Tibial artery (tissue), 4 donors: ENCODE measurements around the gene ZCWPW1.

ENCODE experiments used
- DNase-seq, 2 donors: peaks; one replicate each; pipeline ENCODE4 v3.0.0-alpha.2; 2019
- H3K27ac ChIP-seq, 2 donors: fragments of 200-600 bp; sonication (generic) in 1 of 2; 1 replicate in 1 of 2; 2 replicates in 1 of 2; pipeline ENCODE4 v1.5.1; 2018 to 2019; ENCODE audit warnings: mild to moderate bottlenecking in 1 of 2
- H3K27me3 ChIP-seq, 2 donors: fragments of 200-600 bp; sonication (generic) in 1 of 2; one replicate each; pipeline versions ENCODE4 v1.5.1 to v1.6.0; 2016 to 2019
- H3K36me3 ChIP-seq, 3 donors: fragments of 200-600 bp; sonication (generic) in 2 of 3; one replicate each; pipeline ENCODE4 v1.5.1; 2016 to 2019; ENCODE audit warnings: mild to moderate bottlenecking in 2 of 3
- H3K4me1 ChIP-seq, 4 donors: fragments of 200-600 bp; sonication (generic) in 2 of 4; 1 replicate in 3 of 4; 2 replicates in 1 of 4; pipeline ENCODE4 v1.5.1; 2016 to 2019
- H3K4me3 ChIP-seq, 2 donors: fragments of 200-600 bp; sonication (generic) in 1 of 2; 1 replicate in 1 of 2; 2 replicates in 1 of 2; pipeline ENCODE4 v1.5.1; 2018 to 2019; ENCODE audit warnings: mild to moderate bottlenecking in 2 of 2
- H3K9me3 ChIP-seq, 3 donors: fragments of 200-600 bp; sonication (generic) in 1 of 3; one replicate each; pipeline ENCODE4 v1.5.1; 2016 to 2019
- intact Hi-C: fragments of 100-400 bp; cut with DNase I; formaldehyde crosslinking; loops from one replicate; pipeline ENCODE4 v1.15.0; 2023; ENCODE audit warnings: low total_unique reads
- TF ChIP-seq, protein P1 (sequence below), 2 experiments: fragments of 200-600 bp in 1 of 2; fragments of 450-650 bp in 1 of 2; IDR thresholded peaks; one replicate each; pipeline ENCODE4 v1.5.1; 2017 to 2019; ENCODE audit warnings: antibody characterized with exemption in 2 of 2, mild to moderate bottlenecking in 1 of 2, moderate library complexity in 1 of 2

The ZCWPW1 gene

DNA sequence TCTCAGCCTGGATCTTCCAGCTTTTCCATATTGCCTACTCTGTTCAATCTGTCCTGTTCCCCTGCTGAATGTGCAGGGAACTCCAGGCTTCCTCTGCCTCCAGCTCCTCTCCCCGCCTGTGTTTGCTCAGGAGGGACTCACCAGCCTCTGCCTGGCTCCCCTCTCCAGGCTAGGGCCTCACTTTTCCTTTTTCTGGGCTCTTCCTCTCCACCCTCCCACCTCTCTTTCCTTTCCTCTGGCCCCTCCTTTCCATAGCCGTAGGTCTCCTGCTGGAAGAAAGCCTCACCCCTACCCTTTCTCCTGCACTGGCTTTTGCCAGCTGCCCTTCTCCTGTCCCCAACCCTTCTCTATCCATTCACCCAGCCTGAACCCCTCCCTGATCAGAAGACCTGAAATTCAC is 30.3 kb downstream of the ZCWPW1 start:
- TF ChIP-seq, protein P1, sequence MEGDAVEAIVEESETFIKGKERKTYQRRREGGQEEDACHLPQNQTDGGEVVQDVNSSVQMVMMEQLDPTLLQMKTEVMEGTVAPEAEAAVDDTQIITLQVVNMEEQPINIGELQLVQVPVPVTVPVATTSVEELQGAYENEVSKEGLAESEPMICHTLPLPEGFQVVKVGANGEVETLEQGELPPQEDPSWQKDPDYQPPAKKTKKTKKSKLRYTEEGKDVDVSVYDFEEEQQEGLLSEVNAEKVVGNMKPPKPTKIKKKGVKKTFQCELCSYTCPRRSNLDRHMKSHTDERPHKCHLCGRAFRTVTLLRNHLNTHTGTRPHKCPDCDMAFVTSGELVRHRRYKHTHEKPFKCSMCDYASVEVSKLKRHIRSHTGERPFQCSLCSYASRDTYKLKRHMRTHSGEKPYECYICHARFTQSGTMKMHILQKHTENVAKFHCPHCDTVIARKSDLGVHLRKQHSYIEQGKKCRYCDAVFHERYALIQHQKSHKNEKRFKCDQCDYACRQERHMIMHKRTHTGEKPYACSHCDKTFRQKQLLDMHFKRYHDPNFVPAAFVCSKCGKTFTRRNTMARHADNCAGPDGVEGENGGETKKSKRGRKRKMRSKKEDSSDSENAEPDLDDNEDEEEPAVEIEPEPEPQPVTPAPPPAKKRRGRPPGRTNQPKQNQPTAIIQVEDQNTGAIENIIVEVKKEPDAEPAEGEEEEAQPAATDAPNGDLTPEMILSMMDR (IDR thresholded peaks at IDR 0.05): no peak
- intact Hi-C loops: no loop called here
- DNase-seq: no peak
- H3K4me1 ChIP-seq: no peaks in the 10 kb centered on the region
- no peak overlapping the region for H3K27ac ChIP-seq
- H3K9me3 ChIP-seq: peaks cover 0 to 4% (median 0%) of the 10 kb centered on the region in 3 donors
- H3K27me3 ChIP-seq: peaks cover 0 to 3% of the 10 kb centered on the region in 2 donors
- H3K4me3 ChIP-seq: no peak overlapping the region
- H3K36me3 ChIP-seq: peaks cover 0 to 10% (median 0%) of the 10 kb centered on the region in 3 donors

DNA sequence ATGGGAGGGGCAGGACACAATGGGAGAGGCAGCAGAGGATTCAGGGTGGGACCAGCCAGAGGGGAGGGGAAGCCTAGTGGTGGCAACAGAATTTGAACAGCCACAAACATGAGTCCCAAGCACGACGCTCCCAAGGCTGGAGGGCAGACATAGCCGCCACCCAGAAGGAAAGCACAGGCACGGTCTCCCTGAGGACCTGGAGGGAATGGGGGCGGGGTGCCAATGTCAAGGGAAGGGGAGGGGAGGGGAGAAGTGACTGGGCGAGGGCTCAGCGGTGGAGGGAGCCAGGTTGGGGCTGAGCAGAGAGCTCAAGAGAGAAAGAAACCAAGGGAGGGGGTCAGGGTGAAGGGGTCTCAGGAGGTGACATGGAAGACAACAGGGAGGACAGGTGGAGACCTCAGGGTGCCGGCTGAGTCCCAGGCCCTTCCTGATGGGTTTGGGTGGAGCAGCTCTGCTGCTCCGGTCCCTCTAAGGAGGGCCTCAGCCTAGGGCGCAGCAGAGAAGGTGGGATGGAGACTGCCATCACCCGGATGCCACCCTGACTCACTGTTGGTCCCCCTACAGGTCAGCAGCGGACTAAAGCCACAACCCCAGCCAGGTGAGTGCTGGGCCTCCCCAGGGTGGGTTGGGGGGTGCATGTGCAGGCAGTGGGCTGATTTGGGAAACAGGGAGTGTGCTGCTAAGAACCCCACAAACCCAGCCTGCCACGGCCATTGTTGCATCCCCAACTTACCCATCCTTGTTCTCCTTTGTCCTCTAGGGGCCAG is 31.0 kb downstream of the ZCWPW1 start:
- intact Hi-C loops: no loop called here
- DNase-seq: no peak
- Histone ChIP-seq H3K4me3 (no peak overlapping the region), H3K9me3 (peaks cover 0 to 4% (median 0%) of the 10 kb centered on the region in 3 donors), H3K36me3 (peaks cover 0 to 10% (median 0%) of the 10 kb centered on the region in 3 donors), H3K4me1 (no peaks in the 10 kb centered on the region), H3K27me3 (peaks cover 0 to 3% of the 10 kb centered on the region in 2 donors), H3K27ac (no peak overlapping the region)
- TF ChIP-seq, protein P1 (IDR thresholded peaks at IDR 0.05): no peak

DNA sequence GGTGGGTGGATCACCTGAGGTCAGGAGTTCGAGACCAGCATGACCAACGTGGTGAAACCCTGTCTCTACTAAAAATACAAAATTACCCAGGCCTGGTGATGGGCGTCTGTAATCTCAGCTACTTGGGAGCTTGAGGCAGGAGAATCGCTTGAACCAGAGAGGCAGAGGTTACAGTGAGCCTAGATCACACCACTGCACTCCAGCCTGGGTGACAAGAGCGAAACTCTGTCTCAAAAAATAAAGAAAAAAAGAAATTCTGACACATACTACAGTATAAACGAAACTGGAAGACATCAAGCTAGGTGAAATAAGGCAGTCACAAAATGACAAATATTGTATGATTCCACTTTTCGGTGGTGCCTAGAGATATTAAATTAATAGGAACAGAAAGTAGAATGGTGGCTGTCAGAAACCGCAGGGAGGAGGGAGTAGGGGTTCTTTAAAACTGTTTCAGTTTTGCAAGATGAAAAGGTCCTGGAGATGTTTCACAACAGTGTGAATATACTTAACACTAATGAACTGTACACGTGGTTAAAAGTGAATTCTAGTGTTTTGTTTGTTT is 32.0 kb downstream of the ZCWPW1 start:
- Histone ChIP-seq H3K27me3 (peaks cover 0 to 11% of the 10 kb centered on the region in 2 donors), H3K4me3 (no peak overlapping the region), H3K4me1 (no peaks in the 10 kb centered on the region), H3K9me3 (peaks cover 0 to 4% (median 0%) of the 10 kb centered on the region in 3 donors), H3K27ac (no peak overlapping the region), H3K36me3 (peaks cover 0 to 4% (median 0%) of the 10 kb centered on the region in 3 donors)
- DNase-seq: no peak
- TF ChIP-seq, protein P1 (IDR thresholded peaks at IDR 0.05): no peak
- intact Hi-C loops: no loop called here

DNA sequence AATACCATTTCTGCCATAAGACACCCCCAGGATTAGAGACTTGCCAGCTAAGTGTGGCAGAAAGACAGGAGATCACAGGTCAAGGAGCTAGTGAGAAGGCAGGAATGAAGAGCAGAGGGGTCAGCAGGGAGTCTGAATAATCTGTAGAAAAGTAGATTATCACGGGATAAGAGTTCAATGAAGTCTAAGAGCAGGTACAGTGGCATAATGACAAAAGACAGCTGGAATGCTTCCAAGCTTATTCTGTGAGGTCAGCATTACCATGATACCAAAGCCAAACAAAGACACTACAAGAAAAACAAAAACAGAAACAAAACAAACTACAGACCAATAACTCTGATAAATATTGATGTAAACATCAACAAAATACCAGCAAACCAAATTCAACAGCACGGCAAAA is 34.4 kb downstream of the ZCWPW1 start:
- Histone ChIP-seq H3K4me3 (no peak overlapping the region), H3K36me3 (no peaks in the 10 kb centered on the region), H3K9me3 (peaks cover 0 to 4% (median 0%) of the 10 kb centered on the region in 3 donors), H3K4me1 (no peaks in the 10 kb centered on the region), H3K27ac (no peak overlapping the region), H3K27me3 (peaks cover 0 to 27% of the 10 kb centered on the region in 2 donors)
- TF ChIP-seq, protein P1 (IDR thresholded peaks at IDR 0.05): no peak
- intact Hi-C loops: no loop called here
- no peak for DNase-seq

DNA sequence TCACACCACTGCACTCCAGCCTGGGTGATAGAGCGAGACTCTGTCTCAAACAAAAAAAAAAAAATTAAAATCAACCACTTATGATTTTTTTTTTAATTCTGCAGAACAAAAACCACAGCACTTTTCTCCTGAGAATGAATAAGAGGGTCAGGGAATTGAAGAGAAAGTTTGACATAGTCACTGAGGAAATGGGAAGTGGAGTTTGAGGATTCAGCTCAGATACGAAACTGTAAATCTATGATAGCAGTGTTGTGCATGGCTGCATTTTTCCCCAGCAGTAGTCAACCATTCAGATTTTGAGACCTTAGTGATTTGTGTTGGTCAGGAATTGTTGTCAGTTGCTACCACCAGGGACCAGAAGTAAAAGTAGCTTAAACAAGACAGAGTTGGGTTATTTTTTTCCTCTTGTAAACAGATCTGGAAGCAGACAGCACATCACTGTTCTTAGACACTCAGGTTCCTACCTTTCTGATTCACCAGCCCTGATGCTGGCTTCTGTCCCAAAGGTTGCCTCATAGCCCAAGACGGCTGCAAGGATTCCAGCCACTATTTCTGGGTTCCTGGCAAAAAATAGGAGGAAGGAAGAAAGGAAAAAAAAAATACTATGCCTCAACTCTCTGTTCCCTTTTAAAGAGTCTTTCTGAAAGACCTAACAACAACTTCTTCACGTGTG is 35.1 kb downstream of the ZCWPW1 start:
- Histone ChIP-seq H3K36me3 (no peaks in the 10 kb centered on the region), H3K4me3 (no peak overlapping the region), H3K9me3 (peaks cover 0 to 4% (median 0%) of the 10 kb centered on the region in 3 donors), H3K4me1 (no peaks in the 10 kb centered on the region), H3K27ac (no peak overlapping the region), H3K27me3 (peaks cover 0 to 27% of the 10 kb centered on the region in 2 donors)
- DNase-seq: no peak
- intact Hi-C loops: no loop called here
- TF ChIP-seq, protein P1 (IDR thresholded peaks at IDR 0.05): no peak
